ENCODE results near the gene CDKAL1. TPM values are rescaled to one million over a fixed set of nuclear protein-coding genes. Genes with fewer than 3 reads are reported as not detected.

CDKAL1 gene
- total and polyA plus RNA-seq, 9 of the 15 experiments (the other 6 are each of a cell fraction or from before 2014, with no cell fraction given): 11.2 to 36.3 (median 20.1) TPM

DNA sequence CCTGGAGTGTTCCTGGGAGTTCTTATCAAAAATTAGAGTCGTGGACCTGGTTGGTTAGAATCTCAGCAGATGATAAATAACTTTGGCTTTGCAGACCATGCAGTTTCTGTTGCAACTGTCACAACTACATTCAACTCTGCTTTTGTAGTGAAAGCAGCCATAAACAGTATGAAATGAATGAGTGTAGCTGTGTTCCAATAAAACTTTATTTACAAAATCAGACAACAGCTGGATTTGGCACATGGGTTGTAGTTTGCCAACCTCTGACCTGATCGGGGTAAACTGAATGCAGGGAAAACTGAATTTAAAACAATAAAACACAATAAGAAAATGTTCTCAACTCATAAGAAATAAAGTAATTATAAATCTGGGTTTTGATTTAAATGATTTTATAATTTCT lies 513.8 kb downstream of the CDKAL1 start:
- TF ChIP-seq ZBED1 (IDR thresholded peaks at IDR 0.05) (no peak), PKNOX1 (IDR thresholded peaks at IDR 0.05) (no peak), ZBTB40 (IDR thresholded peaks at IDR 0.05) (peak; percentile 92), ZBTB40 (CRISPR knock-in tag; IDR thresholded peaks at IDR 0.05) (peak; percentile 59)
- no peaks in the 10 kb centered on the region for H3K79me2 ChIP-seq (ENCODE audit: control insufficient read depth, insufficient read depth, low read length)
- H3K9me3 ChIP-seq (replicated peaks; ENCODE audit: control insufficient read depth, insufficient read depth, low read depth, low read length): no peaks in the 10 kb centered on the region
- H3K9ac ChIP-seq (ENCODE audit: insufficient read depth in 1 of 2, low read depth in 2 of 2, low read length in 2 of 2): no peak overlapping the region
- no peaks in the 10 kb centered on the region for H3K27me3 ChIP-seq (ENCODE audit: control insufficient read depth in 2 of 2, insufficient read depth in 2 of 2, low read length in 2 of 2)
- no TSS peak for BruUV-seq (replicated peaks)
- ChIA-PET POLR2A (no interaction called here), CTCF (ENCODE audit: low intra/inter-chr PET ratio) (no interaction called here)
- H3K36me3 ChIP-seq (ENCODE audit: control insufficient read depth, insufficient read depth, low read length): no peaks in the 10 kb centered on the region
- no peak for ATAC-seq
- no peak overlapping the region for H2AFZ ChIP-seq (ENCODE audit: low read depth, low read length)
- WGBS (ENCODE audit: insufficient coverage, low coverage, missing lambda C conversion rate): 42% methylated on average over 2 of the region's 2 CpGs
- no peaks in the 10 kb centered on the region for H4K20me1 ChIP-seq (replicated peaks; ENCODE audit: control insufficient read depth, insufficient read depth, low read length)
- no peak for DNase-seq (ENCODE audit: extremely low read depth in 1 of 4, low spot score in 3 of 4)
- no peak for FAIRE-seq
- intact Hi-C loops (cut with micrococcal nuclease) (no loop called here), in situ Hi-C loops (cut with MboI) (no loop called here)
- H3K4me2 ChIP-seq (ENCODE audit: insufficient read depth, low read length): no peak overlapping the region
- no peak overlapping the region for H3K4me3 ChIP-seq
- no peaks in the 10 kb centered on the region for H3K9me1 ChIP-seq (ENCODE audit: control insufficient read depth, insufficient read depth, low read length)
- no peaks in the 10 kb centered on the region for H3K4me1 ChIP-seq (replicated peaks in 1 of 2; ENCODE audit: control insufficient read depth in 2 of 2, insufficient read depth in 2 of 2, low read length in 2 of 2)
- no peak overlapping the region for H3K27ac ChIP-seq (ENCODE audit: extremely low read depth, low read depth, low read length)

Measured in K562 (cell line).